Measurements from ENCODE around the gene CKAP5.
"Not testable (repeated sequence)": the region's sequence is repeated elsewhere in the genome, so short reads cannot be mapped to it uniquely, and the experiment has no call there.

Gene CKAP5

DNA sequence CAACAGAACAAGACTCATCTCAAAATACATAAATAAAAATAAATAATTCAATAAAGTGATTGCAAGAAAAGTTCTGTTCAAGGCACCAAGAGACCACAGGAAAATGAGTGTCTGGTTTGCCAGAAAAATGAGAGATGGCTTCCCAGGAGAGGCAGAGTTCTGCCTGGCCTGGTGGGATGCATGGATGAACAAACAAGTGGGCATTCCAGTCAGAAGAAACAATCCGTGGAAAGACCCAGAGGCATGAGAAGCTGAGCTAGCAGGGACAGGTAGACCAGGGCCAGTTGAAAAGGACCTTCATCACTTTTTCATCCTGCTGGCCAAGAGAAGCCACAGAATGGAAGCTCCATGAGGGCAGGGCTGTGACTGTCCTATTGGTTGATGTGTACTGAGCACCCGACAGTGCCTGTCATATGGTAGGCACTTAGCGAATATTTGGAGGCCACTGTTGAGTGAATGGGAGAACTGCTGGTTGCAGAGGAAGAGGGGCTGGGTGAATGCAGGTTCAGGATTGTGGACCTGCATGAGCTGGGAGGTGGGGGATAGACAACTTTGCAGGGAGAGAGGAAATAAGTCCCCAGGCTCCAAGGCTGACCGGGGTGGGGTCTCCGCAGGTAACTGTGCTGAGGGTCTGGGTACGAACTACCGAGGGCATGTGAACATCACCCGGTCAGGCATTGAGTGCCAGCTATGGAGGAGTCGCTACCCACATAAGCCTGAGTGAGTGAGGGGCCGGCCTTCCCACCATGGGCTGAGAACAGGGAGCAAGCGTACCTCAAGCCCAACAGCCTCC is 123.3 kb downstream of the CKAP5 start:
- no peak for DNase-seq (ENCODE audit: low read depth)
- no peak overlapping the region for H3K4me3 ChIP-seq (ENCODE audit: low read length)
- TF ChIP-seq, protein P1, sequence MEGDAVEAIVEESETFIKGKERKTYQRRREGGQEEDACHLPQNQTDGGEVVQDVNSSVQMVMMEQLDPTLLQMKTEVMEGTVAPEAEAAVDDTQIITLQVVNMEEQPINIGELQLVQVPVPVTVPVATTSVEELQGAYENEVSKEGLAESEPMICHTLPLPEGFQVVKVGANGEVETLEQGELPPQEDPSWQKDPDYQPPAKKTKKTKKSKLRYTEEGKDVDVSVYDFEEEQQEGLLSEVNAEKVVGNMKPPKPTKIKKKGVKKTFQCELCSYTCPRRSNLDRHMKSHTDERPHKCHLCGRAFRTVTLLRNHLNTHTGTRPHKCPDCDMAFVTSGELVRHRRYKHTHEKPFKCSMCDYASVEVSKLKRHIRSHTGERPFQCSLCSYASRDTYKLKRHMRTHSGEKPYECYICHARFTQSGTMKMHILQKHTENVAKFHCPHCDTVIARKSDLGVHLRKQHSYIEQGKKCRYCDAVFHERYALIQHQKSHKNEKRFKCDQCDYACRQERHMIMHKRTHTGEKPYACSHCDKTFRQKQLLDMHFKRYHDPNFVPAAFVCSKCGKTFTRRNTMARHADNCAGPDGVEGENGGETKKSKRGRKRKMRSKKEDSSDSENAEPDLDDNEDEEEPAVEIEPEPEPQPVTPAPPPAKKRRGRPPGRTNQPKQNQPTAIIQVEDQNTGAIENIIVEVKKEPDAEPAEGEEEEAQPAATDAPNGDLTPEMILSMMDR (conservative IDR thresholded peaks at IDR 0.05; ENCODE audit: low read length): no peak

GRCh38 chr11:46721286-46721685 is 124.8 kb downstream of the CKAP5 start:
- H3K4me3 ChIP-seq (ENCODE audit: low read length): no peak overlapping the region
- no peak for DNase-seq (ENCODE audit: low read depth)
- TF ChIP-seq, protein P1 (conservative IDR thresholded peaks at IDR 0.05; ENCODE audit: low read length): no peak

DNA sequence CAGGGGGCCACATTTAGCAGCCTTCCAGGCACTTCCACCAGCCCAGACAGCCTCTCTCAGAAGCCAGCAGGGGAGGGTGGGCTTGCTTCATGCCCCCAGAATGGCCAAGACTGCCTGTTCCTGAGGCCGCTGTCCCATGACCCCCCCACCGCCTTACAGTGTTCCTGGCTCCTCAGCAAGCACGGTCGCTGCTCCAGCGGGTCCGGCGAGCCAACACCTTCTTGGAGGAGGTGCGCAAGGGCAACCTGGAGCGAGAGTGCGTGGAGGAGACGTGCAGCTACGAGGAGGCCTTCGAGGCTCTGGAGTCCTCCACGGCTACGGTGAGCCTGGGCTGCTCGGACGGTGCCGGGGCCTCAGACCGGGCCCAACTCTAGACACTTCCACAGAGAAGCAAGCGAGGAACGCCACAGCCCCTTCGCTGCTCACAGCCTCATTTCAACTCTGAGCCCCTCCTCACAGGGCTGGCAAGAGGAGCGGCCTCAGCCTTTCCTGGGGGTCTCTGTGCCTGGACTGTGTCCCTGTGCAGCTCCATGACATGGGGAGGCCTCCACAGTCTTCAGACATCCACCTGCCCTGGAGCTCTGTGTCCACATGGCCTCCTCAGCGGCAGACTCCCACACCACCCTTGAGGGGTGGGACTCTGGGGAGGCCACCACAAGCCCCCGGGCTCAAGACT is 126.4 kb downstream of the CKAP5 start:
- no peak overlapping the region for H3K4me3 ChIP-seq (ENCODE audit: low read length)
- no peak for DNase-seq (ENCODE audit: low read depth)
- TF ChIP-seq, protein P1 (conservative IDR thresholded peaks at IDR 0.05; ENCODE audit: low read length): no peak

DNA sequence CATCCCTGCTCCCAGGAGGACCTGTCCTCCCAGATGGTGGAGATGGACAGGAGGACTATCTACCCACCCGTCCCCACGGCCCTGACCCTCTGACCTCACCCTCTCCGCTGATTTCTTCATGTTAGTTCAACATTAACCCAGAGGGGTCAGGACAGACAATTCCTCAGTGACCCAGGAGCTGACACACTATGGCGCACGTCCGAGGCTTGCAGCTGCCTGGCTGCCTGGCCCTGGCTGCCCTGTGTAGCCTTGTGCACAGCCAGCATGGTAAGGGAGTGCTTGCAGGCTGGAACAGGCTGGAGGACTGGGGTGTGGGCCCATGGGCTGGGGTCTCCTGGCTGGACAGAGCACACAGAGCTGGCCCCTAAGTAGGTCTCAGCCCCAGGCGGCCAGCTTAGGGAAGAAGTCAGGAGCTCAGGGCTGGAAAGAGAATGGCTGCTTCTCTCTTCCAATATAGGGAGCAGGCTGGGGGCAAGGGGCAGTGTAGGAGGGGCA is 127.0 kb downstream of the CKAP5 start, which contains the start of gene F2:
Gene F2, plus strand, starts transcription at position 166 of the 495 bp plus-strand sequence. Its CDS starts 23 bp downstream, at position 189.
- DNase-seq (ENCODE audit: low read depth): no peak
- TF ChIP-seq, protein P1 (conservative IDR thresholded peaks at IDR 0.05; ENCODE audit: low read length): no peak
- H3K4me3 ChIP-seq (ENCODE audit: low read length): no peak within 1 kb of the TSS

GRCh38 chr11:46718155-46719019 is 127.7 kb downstream of the CKAP5 start:
- no peak for DNase-seq (ENCODE audit: low read depth)
- H3K4me3 ChIP-seq (ENCODE audit: low read length): no peak overlapping the region
- TF ChIP-seq, protein P1 (conservative IDR thresholded peaks at IDR 0.05; ENCODE audit: low read length): no peak

DNA sequence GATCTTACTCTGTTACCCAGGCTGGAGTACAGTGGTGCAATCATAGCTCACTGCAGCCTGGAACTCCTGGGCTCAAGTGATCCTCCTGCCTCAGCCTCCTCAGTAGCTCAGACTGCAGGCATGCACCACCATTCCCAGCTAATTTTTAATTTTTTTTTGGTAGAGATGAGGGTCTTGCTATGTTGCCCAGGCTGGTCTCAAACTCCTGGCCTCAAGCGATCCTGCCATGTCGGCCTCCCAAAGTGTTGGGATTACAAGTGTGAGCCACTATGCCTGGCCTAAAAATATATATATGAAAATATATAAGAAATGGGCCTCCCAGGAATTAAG is 128.3 kb downstream of the CKAP5 start:
- not testable (repeated sequence) for DNase-seq (ENCODE audit: low read depth); H3K4me3 ChIP-seq (ENCODE audit: low read length)
